ENCODE measurements around the gene RASAL1.

GRCh38 chr12:113154351-113154973 lies 18.9 kb upstream of the RASAL1 start:
- TF ChIP-seq POLR2A (IDR thresholded peaks at IDR 0.05) (no peak), CTCF (IDR thresholded peaks at IDR 0.05) (no peak), EP300 (IDR thresholded peaks at IDR 0.05) (no peak)
